Fibroblast of skin of back (primary cell): Measurements from ENCODE around the gene FEM1C. TPM values are rescaled to one million over a fixed set of nuclear protein-coding genes. Genes with fewer than 3 reads are reported as not detected.

Source experiments
- DNase-seq: peaks from one replicate; pipeline ENCODE4 v3.0.0-alpha.2; 2013
- polyA plus RNA-seq, 2 experiments: library from polyadenylated mRNA; unstranded; fragments of 120-200 nt; gene quantifications; one replicate each; pipeline ENCODE4 v1.2.1, GENCODE V29; 2013; ENCODE audit not compliant: insufficient read length in 2 of 2

Gene FEM1C, protein sequence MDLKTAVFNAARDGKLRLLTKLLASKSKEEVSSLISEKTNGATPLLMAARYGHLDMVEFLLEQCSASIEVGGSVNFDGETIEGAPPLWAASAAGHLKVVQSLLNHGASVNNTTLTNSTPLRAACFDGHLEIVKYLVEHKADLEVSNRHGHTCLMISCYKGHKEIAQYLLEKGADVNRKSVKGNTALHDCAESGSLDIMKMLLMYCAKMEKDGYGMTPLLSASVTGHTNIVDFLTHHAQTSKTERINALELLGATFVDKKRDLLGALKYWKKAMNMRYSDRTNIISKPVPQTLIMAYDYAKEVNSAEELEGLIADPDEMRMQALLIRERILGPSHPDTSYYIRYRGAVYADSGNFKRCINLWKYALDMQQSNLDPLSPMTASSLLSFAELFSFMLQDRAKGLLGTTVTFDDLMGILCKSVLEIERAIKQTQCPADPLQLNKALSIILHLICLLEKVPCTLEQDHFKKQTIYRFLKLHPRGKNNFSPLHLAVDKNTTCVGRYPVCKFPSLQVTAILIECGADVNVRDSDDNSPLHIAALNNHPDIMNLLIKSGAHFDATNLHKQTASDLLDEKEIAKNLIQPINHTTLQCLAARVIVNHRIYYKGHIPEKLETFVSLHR
- polyA plus RNA-seq (2013, experiment 1 of 2; ENCODE audit: insufficient read length): 14.2 TPM
- polyA plus RNA-seq (2013, experiment 2 of 2; ENCODE audit: insufficient read length): 13.7 TPM

DNA sequence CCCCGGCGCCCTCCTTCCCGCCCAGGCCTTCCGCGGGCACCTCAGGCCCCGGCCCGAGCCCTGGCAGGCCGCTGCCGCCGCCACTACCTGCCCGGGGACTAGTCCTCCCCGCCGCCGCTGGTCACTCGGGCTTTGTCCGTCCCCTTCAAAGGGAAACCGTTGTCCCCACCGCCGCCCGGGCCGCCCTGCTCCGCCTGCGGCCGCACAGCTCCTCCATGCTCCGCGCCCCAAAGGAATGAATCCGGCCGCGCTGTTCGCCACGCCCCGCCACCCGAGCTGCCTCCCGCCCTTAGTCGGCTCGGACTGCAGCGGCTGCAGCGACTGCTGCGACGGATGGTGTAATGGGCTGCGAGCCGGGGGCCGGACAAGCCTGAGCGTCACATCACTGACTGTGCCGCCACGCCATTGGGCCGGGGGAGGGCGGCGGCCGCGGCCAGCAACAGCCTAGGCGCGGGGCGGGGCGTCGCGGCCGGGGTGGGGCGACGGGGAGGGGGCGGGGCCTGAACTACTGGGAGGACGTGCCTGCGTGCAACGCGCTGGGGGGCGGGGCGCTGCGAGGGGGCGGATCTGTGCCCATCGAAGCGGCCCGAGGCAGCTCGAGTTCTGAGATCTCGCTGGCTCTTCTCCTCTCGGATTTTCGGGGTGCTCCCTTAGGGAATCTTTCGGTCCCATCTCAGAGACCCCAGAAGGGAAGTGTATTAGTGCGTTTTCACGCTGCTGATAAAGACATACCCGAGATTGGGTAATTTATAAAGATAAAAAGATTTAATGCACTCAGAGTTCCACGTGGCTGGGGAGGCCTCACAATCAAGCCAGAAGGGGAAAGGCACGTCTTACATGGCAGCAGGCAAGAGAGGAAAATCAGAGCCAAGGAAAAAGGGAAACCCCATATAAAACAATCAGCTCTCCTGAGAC lies at the start of gene FEM1C:
FEM1C (minus strand) TSS at position 340 of the 915 bp plus-strand sequence. CDS start 1,282 bp downstream, outside the sequence.
- peak; percentile 98 for DNase-seq

DNA sequence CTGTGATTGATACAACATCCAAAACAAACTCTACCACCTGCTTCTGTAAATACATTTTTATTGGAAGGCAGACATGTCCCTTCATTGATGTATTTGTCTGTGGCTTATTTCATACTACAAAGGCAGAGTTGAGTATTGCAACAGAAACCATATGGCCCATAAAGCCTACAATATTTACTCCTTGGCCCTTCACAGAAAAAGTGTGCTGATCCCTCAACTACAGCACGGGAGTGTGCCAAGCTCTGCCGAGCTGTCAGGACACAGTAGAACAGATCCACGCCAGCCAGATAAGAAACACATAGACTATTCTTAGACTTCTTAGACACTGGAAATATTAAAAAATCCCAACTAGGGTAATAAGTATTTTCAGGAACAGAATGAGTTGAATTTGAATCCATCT lies 44.5 kb upstream of the FEM1C start:
- no peak for DNase-seq

GRCh38 chr5:115588640-115589039 lies 44.1 kb upstream of the FEM1C start:
- DNase-seq: no peak

- no peak for DNase-seq
These were observed 42.1 kb upstream of the FEM1C start for GRCh38 chr5:115586525-115587146.

- DNase-seq: no peak
These were observed 40.7 kb upstream of the FEM1C start for GRCh38 chr5:115585265-115585664.

DNA sequence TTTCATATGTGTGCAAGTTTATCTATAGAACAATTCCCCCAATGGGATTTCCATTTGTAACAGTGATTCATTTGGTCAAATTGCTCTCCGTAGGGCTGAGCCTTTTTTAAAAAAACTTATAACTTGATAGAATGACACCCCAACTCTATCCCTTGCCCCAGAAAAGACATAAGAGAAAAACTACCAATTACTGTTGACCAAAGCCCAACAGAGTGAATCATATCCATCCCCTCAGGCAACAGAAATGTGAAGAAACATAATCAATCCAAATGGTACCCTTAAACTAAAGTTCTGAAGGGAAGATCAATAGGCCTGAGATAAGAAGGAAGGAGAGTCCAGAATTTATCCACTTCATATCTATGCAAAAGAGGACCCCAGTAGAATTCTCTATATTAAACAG lies 39.9 kb upstream of the FEM1C start:
- DNase-seq: no peak

- peak; percentile 99 for DNase-seq
These were observed 38.9 kb upstream of the FEM1C start for GRCh38 chr5:115583474-115583873.

GRCh38 chr5:115580941-115581340 lies 36.4 kb upstream of the FEM1C start:
- DNase-seq: no peak

DNA sequence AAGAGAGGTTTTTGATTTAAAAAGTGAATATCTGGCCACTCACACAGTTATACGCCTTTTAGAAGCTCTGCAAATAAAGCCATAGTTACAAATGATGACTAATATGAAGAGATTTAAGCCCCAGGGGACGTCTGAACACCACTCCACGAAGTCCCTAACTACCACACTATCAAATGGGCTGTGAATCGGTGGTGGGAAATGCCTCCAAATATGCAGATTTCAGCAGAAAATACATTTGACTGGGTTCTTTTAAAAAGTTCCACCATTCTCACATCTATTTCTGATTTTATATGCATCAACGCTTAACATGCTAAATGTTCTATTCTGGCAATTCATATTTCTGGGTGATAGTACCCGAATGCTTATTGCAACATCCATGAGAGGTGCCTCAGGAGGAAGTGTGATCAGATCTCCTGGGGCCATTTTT lies 35.2 kb upstream of the FEM1C start:
- DNase-seq: peak; percentile 90

GRCh38 chr5:115579216-115579615 lies 34.6 kb upstream of the FEM1C start:
- no peak for DNase-seq

DNA sequence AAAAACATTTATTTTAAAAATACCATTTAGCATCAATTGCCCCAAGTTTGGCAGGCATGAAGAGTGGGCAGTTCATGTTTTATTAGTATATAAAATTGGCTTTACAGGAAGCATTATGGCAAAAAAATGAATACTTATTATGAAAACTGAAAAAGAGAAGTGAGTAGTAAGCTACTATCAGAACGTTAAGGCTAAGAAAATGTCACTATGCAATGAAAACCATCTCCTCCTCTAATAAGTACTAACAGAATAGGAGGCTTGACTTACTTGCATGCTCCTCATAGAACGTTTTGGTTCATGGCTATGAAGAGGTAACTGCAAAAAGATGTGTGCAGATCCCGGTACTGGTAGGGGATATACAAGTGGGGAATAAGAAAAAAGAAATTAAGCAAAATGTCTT lies 34.1 kb upstream of the FEM1C start:
- DNase-seq: no peak

GRCh38 chr5:115577741-115578140 lies 33.2 kb upstream of the FEM1C start:
- no peak for DNase-seq

DNA sequence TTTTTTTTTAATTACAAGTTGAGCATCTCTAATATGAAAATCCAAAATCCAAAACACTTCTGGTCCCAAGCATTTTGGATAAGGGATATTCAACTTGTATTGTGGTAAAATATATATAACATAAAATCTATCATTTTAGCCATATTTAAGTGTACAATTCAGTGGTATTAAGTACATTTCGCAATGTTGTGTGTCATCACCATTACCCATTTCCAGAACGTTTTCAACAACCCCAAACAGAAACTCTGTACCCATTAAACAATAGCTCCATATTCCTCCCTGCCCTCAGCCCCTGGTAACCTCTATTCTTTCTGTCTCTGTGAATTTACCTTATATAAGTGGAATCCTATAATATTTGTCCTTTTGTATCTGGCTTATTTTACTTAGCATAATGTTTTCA lies 32.8 kb upstream of the FEM1C start:
- DNase-seq: no peak

- DNase-seq: peak; percentile 89
These were observed 30.8 kb upstream of the FEM1C start for GRCh38 chr5:115575167-115576070.

GRCh38 chr5:115573133-115573532 lies 28.6 kb upstream of the FEM1C start:
- DNase-seq: peak; percentile 88

- no peak for DNase-seq
These were observed 26.9 kb upstream of the FEM1C start for GRCh38 chr5:115571441-115571878.

- no peak for DNase-seq
These were observed 24.1 kb upstream of the FEM1C start for GRCh38 chr5:115568668-115569067.

DNA sequence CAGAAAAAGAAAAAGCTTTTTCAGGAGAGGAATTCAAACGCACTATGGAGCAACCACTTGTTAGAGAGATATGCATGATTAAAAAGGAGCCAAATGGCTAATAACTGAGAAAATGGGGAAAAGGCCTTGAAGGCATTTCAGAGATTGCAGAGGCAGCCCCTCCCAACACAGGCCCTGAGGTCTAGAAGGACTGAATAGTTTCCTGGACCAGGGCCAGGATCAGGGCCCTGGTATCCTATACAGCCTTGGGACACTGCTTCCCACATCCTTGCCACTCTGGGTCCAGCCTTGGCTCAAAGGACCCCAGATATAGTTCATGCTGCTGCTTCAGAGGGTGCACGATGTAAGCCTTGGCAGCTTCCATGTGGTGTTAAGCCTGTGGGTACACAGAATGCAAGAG lies 20.7 kb upstream of the FEM1C start:
- no peak for DNase-seq

DNA sequence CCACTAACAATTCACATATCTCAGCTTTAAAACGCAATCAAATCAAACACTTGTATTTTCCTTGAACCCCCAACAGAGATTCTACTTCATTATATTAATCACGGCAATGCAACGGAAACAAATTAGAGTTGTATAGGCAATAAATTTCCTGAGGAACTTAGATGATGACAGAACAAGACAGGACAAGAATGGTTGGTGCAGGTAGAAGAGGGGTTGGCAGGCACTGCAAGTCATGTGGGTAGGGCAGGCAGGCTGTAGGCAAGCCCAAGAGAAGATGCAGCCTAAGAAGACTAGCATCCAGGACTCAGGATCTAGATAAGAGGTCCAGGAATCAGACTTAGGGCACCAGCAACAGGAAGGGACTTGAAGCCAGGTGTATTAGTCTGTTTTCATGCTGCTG lies 16.6 kb upstream of the FEM1C start:
- DNase-seq: no peak

GRCh38 chr5:115559524-115559923 lies 14.9 kb upstream of the FEM1C start:
- DNase-seq: peak; percentile 96

DNA sequence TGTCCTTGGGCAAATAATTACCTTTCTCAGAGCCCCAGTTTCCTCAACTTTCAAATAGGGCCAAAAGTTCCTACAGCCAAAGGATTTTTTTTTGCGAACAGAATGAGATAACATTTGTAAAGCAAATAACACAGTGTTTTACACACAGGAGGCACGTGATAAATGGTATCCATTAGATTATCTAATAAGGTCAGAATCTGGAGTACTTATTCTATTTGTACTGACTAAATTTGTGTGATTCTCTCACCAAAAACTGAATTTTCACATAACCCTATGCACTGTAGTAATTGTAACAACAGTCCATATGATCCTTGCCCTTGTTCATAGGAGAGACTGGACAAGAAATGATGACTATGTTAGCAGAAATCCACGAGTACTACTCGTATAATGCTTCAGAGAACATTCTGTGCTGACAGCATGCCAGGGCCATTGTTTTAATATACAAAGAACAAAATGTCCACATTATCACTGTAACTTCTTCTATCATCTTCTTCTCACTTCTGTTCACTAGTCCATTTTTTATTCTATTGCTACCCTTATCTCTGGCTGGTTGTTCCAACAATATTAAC lies 13.9 kb upstream of the FEM1C start:
- DNase-seq: peak; percentile 46
